ENCODE data around the gene MB.

Gene MB

GRCh38 chr22:35609261-35609660, 7.9 kb downstream of the MB start:
- TF ChIP-seq POLR2AphosphoS5 (IDR thresholded peaks at IDR 0.05; ENCODE audit: low read depth, low read length): no peak

DNA sequence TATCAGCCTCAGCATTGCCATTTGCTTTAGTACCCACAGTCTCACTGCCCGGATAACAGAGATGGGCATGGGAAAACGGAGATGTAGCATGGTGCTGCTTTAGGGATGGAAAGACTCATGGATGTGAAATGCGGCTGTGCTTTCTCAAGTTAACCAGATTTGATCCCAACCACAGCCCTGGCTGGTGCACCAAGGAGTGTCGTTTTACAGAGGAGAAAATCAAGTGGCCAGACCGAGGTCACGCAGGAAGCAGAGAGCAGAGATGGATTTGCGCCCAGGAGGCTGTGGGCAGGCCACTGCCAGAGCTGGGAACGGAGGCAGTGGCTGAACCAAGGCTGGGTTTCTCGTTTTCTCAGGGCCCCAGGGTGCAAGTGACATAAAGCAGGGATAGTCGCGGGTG, 9.0 kb downstream of the MB start:
- TF ChIP-seq REST (IDR thresholded peaks at IDR 0.05; ENCODE audit: insufficient read depth in 1 of 2, low read depth in 2 of 2, low read length in 2 of 2): no peak

DNA sequence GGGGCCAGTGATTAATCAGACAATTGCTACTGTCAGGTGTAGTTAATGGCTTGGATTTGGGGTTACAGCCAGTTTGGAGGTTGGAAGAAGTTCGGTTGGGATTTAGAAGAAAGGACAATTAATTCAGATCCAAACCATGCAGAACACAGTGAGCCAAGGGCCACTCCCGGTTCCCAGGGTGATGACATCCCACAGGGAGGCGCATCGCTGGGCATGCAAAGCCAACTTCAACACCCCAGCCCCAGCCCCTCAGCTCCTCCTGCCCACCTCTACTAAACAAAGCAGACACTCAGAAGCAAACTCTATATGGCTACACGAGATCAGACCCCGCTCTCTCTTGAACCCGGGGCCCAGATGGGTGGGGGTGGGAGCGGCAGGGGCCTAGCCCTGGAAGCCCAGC, 10.2 kb downstream of the MB start:
- TF ChIP-seq SIN3A (IDR thresholded peaks at IDR 0.05; ENCODE audit: borderline replicate concordance, insufficient read depth, low read length): no peak
- no peak for TF ChIP-seq POLR2AphosphoS5 (IDR thresholded peaks at IDR 0.05; ENCODE audit: low read depth, low read length)
- no peak for TF ChIP-seq TAF1 (IDR thresholded peaks at IDR 0.05; ENCODE audit: borderline replicate concordance, insufficient read depth, low read length)
- TF ChIP-seq REST (IDR thresholded peaks at IDR 0.05; ENCODE audit: insufficient read depth in 1 of 2, low read depth in 2 of 2, low read length in 2 of 2): no peak

GRCh38 chr22:35605851-35606481, 11.2 kb downstream of the MB start:
- TF ChIP-seq POLR2AphosphoS5 (IDR thresholded peaks at IDR 0.05; ENCODE audit: low read depth, low read length): no peak
- no peak for TF ChIP-seq REST (IDR thresholded peaks at IDR 0.05; ENCODE audit: insufficient read depth in 1 of 2, low read depth in 2 of 2, low read length in 2 of 2)
- TF ChIP-seq SIN3A (IDR thresholded peaks at IDR 0.05; ENCODE audit: borderline replicate concordance, insufficient read depth, low read length): no peak
- TF ChIP-seq FOXP2 (optimal IDR thresholded peaks at IDR 0.05; ENCODE audit: borderline replicate concordance, extremely low read depth, extremely low read length, insufficient read depth): no peak
- no peak for TF ChIP-seq TAF1 (IDR thresholded peaks at IDR 0.05; ENCODE audit: borderline replicate concordance, insufficient read depth, low read length)

- TF ChIP-seq FOXP2 (optimal IDR thresholded peaks at IDR 0.05; ENCODE audit: borderline replicate concordance, extremely low read depth, extremely low read length, insufficient read depth) (no peak), POLR2AphosphoS5 (IDR thresholded peaks at IDR 0.05; ENCODE audit: low read depth, low read length) (no peak), TAF1 (IDR thresholded peaks at IDR 0.05; ENCODE audit: borderline replicate concordance, insufficient read depth, low read length) (no peak), SIN3A (IDR thresholded peaks at IDR 0.05; ENCODE audit: borderline replicate concordance, insufficient read depth, low read length) (no peak), REST (IDR thresholded peaks at IDR 0.05; ENCODE audit: insufficient read depth in 1 of 2, low read depth in 2 of 2, low read length in 2 of 2) (no peak)
Observed at GRCh38 chr22:35605369-35605680, 11.8 kb downstream of the MB start.
